ENCODE data around the gene UCP3.

Gene UCP3

DNA sequence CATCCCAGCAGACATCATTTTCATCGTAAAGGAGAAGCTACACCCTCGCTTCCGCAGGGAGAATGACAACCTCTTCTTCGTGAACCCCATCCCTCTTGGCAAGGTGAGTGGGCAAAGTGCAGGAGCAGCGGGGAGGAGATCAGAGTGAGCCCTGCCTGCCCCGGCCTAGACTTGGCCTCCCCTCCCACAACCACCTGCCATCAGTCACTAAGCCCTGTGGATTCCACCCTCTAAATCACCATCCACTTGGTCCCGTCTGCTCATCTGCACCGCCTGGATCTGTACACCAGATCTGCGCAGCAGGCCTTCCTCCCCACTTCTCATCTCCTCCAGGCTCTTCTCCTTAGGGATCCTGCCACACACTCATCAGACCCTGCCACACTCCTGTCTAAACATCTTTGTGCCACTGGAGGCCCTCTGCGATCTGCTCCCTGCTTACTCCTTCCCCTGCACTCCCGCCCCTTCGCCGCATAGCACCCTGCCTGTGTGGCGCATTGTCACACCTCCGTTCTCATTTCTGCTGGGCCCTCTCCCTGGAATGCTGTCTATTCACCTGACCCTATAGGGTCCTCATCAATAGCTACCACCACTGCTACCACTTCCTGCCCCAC, 40.4 kb downstream of the UCP3 start:
- H3K4me3 ChIP-seq (ENCODE audit: control insufficient read depth, low read depth, low read length) = no peak overlapping the region
- TF ChIP-seq, protein P1, sequence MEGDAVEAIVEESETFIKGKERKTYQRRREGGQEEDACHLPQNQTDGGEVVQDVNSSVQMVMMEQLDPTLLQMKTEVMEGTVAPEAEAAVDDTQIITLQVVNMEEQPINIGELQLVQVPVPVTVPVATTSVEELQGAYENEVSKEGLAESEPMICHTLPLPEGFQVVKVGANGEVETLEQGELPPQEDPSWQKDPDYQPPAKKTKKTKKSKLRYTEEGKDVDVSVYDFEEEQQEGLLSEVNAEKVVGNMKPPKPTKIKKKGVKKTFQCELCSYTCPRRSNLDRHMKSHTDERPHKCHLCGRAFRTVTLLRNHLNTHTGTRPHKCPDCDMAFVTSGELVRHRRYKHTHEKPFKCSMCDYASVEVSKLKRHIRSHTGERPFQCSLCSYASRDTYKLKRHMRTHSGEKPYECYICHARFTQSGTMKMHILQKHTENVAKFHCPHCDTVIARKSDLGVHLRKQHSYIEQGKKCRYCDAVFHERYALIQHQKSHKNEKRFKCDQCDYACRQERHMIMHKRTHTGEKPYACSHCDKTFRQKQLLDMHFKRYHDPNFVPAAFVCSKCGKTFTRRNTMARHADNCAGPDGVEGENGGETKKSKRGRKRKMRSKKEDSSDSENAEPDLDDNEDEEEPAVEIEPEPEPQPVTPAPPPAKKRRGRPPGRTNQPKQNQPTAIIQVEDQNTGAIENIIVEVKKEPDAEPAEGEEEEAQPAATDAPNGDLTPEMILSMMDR (IDR thresholded peaks at IDR 0.05; ENCODE audit: control insufficient read depth, insufficient read depth, low read depth, low read length, missing control alignments) = no peak
- no peak for DNase-seq (ENCODE audit: low read depth)

DNA sequence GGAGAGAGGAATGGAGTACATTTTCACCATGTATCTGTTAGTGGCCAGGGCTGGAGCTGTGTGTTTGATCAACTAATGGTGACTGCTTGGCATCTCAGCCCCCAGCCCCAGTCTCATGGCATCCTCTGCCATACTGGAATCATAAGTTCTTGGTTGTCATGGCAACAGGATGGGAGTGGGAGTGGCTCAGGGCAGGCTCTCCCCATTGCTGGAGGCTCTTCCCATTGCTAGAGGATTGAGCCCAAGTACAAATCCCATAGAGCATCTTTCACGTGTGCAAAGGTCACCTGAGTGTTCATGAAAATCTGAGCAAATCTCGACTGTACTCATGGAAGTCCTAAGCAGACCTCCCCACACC, 43.1 kb downstream of the UCP3 start:
- TF ChIP-seq, protein P1 (IDR thresholded peaks at IDR 0.05; ENCODE audit: control insufficient read depth, insufficient read depth, low read depth, low read length, missing control alignments) = no peak
- no peak for DNase-seq (ENCODE audit: low read depth)
- H3K4me3 ChIP-seq (ENCODE audit: control insufficient read depth, low read depth, low read length) = no peak overlapping the region

DNA sequence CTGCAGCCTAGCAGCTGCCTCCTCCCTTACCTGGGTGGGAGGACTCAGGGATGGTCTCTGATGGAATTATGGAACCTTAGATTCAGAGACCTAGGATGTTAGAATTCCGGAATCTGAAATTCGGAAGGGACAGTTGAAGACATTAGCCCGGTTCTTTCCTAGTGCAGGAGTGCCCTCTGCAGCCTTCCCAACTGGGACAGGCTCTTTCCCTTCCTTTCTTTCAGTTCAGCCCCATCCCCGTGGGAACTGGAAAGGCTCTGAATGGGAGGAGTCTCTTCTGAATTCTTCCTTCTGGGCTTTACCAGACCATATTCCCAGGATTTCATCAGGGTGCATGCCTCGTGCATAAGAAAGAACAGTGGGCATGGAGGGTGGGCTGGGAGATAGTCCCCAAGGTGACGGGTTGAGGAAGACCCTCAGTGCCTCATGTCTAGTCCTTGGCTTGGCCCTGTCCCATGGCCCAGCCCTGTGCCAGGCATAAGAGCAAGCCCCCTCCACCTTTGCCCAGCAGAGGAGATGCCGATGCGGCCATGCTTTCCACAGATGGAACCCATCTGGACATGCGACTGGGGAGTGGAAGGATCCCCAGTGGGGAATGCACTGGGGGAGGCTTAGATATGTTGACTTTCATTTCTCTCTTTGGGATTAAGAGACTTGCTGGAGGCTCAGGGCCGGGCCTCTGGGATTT, 43.7 kb downstream of the UCP3 start:
- H3K4me3 ChIP-seq (ENCODE audit: control insufficient read depth, low read depth, low read length) = no peak overlapping the region
- TF ChIP-seq, protein P1 (IDR thresholded peaks at IDR 0.05; ENCODE audit: control insufficient read depth, insufficient read depth, low read depth, low read length, missing control alignments) = no peak
- DNase-seq (ENCODE audit: low read depth) = no peak

DNA sequence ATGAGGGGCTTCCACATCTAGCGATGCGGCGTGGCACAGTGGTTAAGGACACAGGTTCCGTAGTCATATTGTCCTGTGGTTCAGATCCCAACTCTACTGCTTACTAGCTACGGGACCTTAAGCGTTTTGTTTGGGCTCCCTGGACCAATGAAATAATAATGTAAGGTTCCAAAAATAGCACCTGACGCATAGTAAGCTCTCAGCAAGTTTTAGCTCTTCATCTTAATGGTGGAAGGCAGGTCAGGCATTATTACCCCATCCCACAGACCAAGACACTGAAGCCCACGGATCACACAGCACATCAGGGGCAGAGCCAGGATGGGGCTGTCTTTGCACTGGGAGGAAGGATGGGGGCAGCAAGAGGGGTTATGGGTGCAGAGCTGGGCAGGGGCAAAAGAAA, 45.0 kb downstream of the UCP3 start:
- TF ChIP-seq, protein P1 (IDR thresholded peaks at IDR 0.05; ENCODE audit: control insufficient read depth, insufficient read depth, low read depth, low read length, missing control alignments) = no peak
- DNase-seq (ENCODE audit: low read depth) = no peak
- H3K4me3 ChIP-seq (ENCODE audit: control insufficient read depth, low read depth, low read length) = no peak overlapping the region

DNA sequence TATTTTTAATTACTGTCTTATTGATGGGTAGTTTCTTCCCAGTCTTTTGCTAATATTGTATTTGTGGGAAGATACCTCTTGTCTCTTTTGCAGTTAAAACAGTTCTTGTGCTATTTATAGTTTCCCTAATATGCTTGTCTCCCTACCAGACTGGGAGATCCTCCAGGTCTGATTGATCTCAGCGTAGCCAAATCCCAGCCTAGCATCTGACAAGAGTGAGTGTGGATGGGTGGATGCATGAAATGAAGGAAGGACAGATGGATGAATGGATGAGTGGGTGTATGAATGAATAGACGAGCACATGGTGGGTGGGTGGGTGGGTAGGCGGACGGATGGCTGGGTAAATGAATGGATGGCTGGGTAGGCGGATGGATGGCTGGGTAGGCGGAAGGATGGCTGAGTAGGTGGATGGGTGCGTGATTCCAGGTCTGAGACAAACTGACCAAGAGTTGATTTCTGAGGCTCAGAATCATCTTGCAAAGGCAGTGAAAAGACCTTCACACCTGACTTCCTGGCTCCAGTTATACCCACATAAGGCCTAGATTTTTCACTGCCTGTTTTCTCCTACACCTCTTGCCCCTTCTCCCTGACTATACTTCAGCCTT, 46.7 kb downstream of the UCP3 start:
- no peak for DNase-seq (ENCODE audit: low read depth)
- no peak overlapping the region for H3K4me3 ChIP-seq (ENCODE audit: control insufficient read depth, low read depth, low read length)
- TF ChIP-seq, protein P1 (IDR thresholded peaks at IDR 0.05; ENCODE audit: control insufficient read depth, insufficient read depth, low read depth, low read length, missing control alignments) = no peak

DNA sequence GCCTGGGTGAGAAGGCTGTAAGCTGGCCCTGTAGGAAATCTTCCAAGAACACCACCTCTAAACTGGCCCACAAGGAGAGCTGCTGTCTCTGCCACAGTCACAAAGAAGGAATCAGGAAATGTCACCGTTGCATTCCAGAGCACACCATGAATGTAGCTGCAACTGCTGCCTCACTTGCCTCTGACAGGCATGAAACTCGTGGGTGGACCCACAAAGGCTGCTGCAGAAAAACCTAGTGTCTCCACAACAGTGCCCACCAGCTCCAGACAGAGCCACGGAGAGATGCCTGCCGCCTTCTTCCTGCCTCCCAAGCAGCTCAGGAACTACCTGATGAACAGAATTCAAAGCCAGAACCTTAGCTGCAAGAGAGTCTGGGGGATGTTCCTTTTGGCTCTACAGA, 47.6 kb downstream of the UCP3 start:
- TF ChIP-seq, protein P1 (IDR thresholded peaks at IDR 0.05; ENCODE audit: control insufficient read depth, insufficient read depth, low read depth, low read length, missing control alignments) = no peak
- no peak for DNase-seq (ENCODE audit: low read depth)
- H3K4me3 ChIP-seq (ENCODE audit: control insufficient read depth, low read depth, low read length) = no peak overlapping the region
